NT2/D1 (cell line): ENCODE results near the gene TNS3.
"Not testable (repeated sequence)": the region's sequence is repeated elsewhere in the genome, so short reads cannot be mapped to it uniquely, and the experiment has no call there.

Source experiments
- DNase-seq: peaks from one replicate; pipeline ENCODE4 v3.0.0-alpha.2; 2011; ENCODE audit warnings: low read depth, low spot score
- H3K27me3 ChIP-seq: 2 replicates; pipeline ENCODE4 v1.6.0; 2011; ENCODE audit warnings: mild to moderate bottlenecking; ENCODE audit not compliant: insufficient read length, insufficient read depth
- H3K36me3 ChIP-seq: 2 replicates; pipeline ENCODE4 v1.6.1; 2011; ENCODE audit warnings: mild to moderate bottlenecking, low read length, mixed read lengths; ENCODE audit not compliant: insufficient read depth, insufficient read length
- H3K4me1 ChIP-seq: 2 replicates; pipeline ENCODE4 v1.5.1; 2011; ENCODE audit not compliant: insufficient read depth, insufficient read length
- H3K4me3 ChIP-seq: 2 replicates; pipeline ENCODE4 v1.5.1; 2011; ENCODE audit warnings: low read depth; ENCODE audit not compliant: insufficient read length
- H3K9ac ChIP-seq: 2 replicates; pipeline ENCODE4 v1.6.0; 2011; ENCODE audit warnings: low read depth; ENCODE audit not compliant: insufficient read length
- H3K9me3 ChIP-seq: 2 replicates; pipeline ENCODE4 v1.5.1; 2011; ENCODE audit warnings: mild to moderate bottlenecking, low read length; ENCODE audit not compliant: insufficient read depth
- SUZ12 ChIP-seq: IDR thresholded peaks from 2 replicates; pipeline ENCODE4 v1.6.1; 2011; ENCODE audit not compliant: insufficient read length, insufficient read depth; ENCODE audit errors: extremely low read depth
- YY1 ChIP-seq: IDR thresholded peaks from 2 replicates; pipeline ENCODE4 v1.6.1; 2011; ENCODE audit not compliant: insufficient read length, insufficient read depth
- ZNF274 ChIP-seq: IDR thresholded peaks from 2 replicates; pipeline ENCODE4 v1.6.1; 2011; ENCODE audit warnings: mild to moderate bottlenecking, low read depth, low read length

TNS3 gene

DNA sequence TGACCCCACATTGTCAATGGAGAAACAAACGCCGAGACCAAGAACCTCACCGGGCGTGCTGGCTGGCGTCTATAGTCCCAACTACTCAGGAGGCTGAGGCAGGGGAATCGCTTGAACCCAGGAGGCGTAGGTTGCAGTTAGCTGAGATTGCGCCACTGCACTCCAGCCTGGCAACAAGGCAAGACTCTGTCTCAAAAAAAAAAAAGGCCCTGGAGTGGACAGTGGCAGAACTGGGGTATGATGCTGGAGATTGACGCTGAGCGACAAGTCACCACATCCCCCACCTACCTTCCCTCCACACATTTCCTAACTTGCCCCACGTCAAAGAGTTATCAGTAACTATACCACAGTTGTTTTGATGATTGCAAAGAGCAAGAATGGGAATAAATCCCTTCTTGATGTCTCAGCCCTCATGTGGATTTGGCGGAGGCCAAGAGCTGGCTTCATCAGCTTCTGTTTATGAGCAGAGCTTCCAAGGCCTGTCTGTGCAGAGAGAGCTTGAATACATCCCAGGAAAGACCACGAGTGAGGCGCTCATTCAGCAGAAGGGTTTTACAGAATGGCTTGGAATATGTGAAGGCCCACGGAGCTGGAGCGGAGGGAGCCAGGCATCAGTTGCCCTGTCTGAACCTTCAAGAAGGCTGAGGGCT, 28.0 kb upstream of the TNS3 start:
- Histone ChIP-seq H3K36me3 (no peaks in the 10 kb centered on the region), H3K4me3 (no peak overlapping the region), H3K9ac (no peak overlapping the region), H3K4me1 (no peaks in the 10 kb centered on the region), H3K9me3 (no peaks in the 10 kb centered on the region), H3K27me3 (no peaks in the 10 kb centered on the region)
- DNase-seq = no peak
- no peak for TF ChIP-seq YY1
- no peak for TF ChIP-seq SUZ12
- TF ChIP-seq ZNF274 = no peak

DNA sequence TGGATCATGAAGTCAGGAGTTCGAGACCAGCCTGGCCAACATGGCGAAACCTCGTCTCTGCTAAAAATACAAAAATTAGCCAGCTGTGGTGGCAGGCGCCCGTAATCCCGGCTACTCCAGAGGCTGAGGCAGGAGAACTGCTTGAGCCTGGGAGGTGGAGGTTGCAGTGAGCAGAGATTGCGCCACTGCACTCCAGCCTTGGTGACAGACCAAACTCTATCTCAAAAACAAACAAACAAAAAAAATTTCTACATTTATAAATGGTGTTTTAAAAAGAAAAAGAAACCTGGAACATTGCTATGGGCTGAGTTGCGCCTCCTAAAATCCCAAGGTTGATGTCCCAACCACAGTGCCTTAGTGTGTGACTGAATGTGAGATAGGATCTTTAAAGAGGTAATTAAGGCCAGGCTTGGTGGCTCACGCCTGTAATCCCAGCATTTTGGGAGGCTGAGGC, 24.7 kb upstream of the TNS3 start:
- not testable (repeated sequence) for H3K4me3 ChIP-seq, H3K27me3 ChIP-seq, H3K9ac ChIP-seq, H3K4me1 ChIP-seq, H3K9me3 ChIP-seq, H3K36me3 ChIP-seq, DNase-seq

DNA sequence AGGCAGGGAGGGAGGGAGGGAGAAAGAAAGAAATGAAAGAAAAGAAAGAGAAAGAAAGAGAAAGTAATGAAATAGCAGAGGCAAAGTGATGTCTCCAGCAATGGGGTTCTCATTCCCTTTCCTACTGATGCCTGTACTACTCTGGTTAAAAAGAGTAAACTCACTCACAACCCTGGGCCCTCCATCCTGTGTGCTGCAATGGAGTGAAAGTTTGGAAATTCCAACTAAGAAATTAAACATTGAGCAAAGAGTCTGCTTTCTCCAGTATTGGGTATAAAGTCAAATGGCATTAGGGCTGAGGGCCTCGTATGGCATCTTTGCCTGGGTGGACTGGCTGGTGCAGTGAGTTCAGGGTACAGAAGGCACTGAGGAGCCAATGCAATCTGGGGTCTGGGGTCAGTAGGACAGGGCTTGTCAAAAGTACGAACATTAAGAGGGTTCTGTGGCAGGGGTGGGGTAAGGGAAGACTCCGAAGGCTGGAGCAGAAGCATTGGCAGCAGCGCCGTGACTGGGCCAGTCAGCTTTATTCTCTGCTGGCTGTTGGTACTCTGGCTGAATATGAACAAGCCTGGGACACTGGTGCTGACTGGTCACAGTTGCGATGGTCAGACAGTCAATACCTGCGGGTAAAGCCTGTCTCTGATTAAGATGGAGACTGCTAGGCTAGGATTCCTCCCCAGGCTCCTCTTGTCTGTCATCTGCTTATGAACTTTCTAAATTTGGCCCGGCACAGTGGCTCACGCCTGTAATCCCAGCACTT, 24.1 kb upstream of the TNS3 start:
- Histone ChIP-seq H3K9me3 (0 out of 2 replicates have a peak, but pooled peaks cover 6% of the 10 kb centered on the region), H3K36me3 (no peaks in the 10 kb centered on the region), H3K27me3 (no peaks in the 10 kb centered on the region), H3K4me1 (no peaks in the 10 kb centered on the region), H3K4me3 (no peak overlapping the region), H3K9ac (no peak overlapping the region)
- DNase-seq = no peak
- TF ChIP-seq YY1 (no peak), SUZ12 (no peak), ZNF274 (no peak)

- H3K9me3 ChIP-seq = peaks cover 12% of the 10 kb centered on the region; the same call in 1 of the 2 replicates
- no peak overlapping the region for H3K9ac ChIP-seq
- no peaks in the 10 kb centered on the region for H3K4me1 ChIP-seq
- no peaks in the 10 kb centered on the region for H3K36me3 ChIP-seq
- no peak overlapping the region for H3K4me3 ChIP-seq
- DNase-seq = no peak
- TF ChIP-seq SUZ12 (no peak), YY1 (no peak), ZNF274 (no peak)
- no peaks in the 10 kb centered on the region for H3K27me3 ChIP-seq
These were observed 22.6 kb upstream of the TNS3 start for GRCh38 chr7:47604496-47604890.

DNA sequence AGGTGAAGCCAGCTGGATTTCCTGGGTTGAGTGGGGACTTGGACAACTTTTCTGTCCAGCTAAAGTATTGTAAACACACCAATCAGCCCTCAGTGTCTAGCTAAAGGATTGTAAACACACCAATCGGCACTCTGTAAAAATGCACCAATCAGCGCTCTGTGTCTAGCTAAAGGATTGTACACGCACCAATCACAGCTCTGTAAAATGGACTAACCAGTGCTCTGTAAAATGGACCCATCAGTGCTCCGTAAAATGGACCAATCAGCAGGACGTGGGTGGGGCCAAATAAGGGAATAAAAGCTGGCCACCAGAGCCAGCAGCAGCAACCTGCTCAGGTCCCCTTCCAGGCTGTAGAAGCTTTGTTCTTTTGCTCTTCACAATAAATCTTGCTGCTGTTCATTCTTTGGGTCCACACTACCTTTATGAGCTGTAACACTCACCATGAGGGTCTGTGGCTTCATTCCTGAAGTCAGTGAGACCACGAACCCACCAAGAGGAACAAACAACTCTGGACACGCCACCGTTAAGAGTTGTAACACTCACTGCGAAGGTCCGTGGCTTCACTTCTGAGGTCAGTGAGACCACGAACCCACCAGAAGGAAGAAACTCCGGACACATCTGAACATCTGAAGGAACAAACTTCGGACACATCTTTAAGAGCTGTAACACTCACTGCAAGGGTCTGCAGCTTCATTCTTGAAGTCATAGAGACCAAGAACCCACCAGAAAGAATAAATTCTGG, 21.8 kb upstream of the TNS3 start:
- not testable (repeated sequence) for H3K4me3 ChIP-seq, H3K9ac ChIP-seq, H3K4me1 ChIP-seq, DNase-seq, H3K27me3 ChIP-seq, H3K36me3 ChIP-seq
- H3K9me3 ChIP-seq = peaks cover 15% of the 10 kb centered on the region; the same call in 1 of the 2 replicates

GRCh38 chr7:47602272-47603004, 20.5 kb upstream of the TNS3 start:
- DNase-seq = no peak
- no peak overlapping the region for H3K4me3 ChIP-seq
- no peaks in the 10 kb centered on the region for H3K4me1 ChIP-seq
- TF ChIP-seq YY1 (no peak), ZNF274 (no peak), SUZ12 (no peak)
- no peaks in the 10 kb centered on the region for H3K36me3 ChIP-seq
- H3K9ac ChIP-seq = no peak overlapping the region
- H3K9me3 ChIP-seq = peaks cover 26% of the 10 kb centered on the region
- H3K27me3 ChIP-seq = no peaks in the 10 kb centered on the region

DNA sequence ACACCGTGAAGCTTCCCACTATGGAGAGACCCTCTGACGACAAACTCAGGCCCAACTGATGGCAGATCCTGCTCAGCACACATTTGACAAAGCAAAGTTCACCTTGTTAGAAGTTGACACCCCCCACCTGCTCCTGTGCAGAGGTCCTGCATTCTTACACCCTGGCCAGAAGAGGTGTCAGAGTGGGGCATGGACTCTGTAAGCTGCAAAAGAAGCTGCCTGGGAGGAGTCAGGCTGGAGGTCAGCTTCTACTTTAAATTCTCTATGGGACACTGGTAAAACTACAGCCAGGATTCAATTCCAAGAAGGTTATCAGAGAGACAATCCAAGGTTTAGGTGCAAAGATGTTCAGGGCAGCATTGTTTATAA, 20.0 kb upstream of the TNS3 start:
- Histone ChIP-seq H3K9me3 (peaks cover 31% of the 10 kb centered on the region), H3K4me3 (no peak overlapping the region), H3K9ac (no peak overlapping the region), H3K4me1 (no peaks in the 10 kb centered on the region), H3K36me3 (no peaks in the 10 kb centered on the region), H3K27me3 (no peaks in the 10 kb centered on the region)
- DNase-seq = no peak
- TF ChIP-seq ZNF274 = no peak
- TF ChIP-seq SUZ12 = no peak
- TF ChIP-seq YY1 = no peak
